ENCODE results near the gene ALPK3.

Gene ALPK3

DNA sequence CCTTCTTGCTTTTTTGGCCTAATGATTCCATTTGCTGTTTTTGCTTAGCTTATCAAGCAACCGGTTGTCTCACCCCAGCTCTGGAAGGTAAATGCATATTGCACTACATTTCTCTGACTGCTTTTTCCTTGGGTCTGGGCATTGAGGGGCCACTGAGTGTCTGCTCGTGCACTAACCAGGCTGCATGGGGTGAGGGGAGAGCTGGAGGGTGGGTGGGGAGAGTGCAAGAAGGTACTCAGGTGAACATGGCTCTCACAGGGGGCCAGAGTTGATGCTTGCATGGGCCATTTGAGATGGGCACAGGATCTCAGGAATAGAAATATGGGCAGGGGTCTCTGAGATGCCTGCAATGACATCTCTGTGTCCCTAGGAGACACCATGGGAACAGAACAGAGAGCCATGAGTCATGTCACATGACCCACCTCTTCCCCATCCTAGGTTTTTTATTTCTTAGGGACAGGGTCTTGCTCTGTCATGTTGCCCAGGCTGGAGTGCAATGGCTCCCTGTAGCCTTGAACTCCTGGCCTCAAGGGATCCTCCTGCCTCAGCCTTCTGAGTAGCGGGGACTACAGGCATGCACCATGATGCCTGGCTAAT, 6.2 kb downstream of the ALPK3 start:
- DNase-seq (ENCODE audit: low spot score), result no peak

GRCh38 chr15:84824260-84825007, 7.3 kb downstream of the ALPK3 start:
- no peak for DNase-seq (ENCODE audit: low spot score)

DNA sequence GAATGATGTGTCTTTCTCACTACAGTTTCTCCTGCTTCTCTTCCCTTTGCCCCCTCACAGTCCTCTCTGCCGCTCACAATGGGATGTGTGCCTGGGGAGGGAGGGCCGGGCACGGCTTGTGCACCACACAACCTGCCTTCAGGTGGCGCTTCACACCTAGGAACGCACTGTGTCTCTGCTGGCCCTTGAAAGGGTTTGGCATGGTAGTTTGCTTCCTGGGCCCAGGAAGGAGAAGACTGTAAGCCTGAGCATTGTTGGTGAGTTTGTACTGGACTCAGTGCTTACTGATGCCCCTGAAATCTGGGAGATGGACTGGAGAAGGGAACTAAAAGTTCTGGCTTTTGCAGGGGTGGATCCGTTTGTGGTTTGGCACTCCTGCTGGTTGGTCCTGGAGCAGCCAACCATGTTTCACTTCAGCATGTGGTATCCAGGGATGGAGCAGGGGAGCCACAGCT, 9.2 kb downstream of the ALPK3 start:
- peak; percentile 42 for DNase-seq (ENCODE audit: low spot score)

GRCh38 chr15:84827246-84827645, 10.1 kb downstream of the ALPK3 start:
- DNase-seq (ENCODE audit: low spot score), result no peak

GRCh38 chr15:84828086-84828908, 11.1 kb downstream of the ALPK3 start:
- DNase-seq (ENCODE audit: low spot score), result no peak

DNA sequence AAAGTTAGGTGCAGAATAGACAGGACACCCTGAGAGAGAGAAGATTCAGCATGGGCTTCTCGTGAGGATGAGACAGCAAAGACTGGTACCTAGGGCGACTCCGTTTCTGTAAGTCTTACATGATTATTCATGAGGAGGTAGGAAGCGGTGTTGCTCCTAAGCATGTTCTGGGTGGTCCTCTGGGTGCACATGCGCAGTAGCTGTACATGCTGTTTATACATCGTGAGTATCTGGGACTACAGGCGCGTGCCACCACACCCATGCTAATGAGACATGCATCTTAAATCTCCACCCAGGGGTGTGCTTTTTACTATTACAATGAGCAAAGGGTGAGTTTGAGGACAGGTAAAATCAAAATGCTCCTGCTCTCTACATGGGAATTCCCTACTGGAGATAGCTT, 12.3 kb downstream of the ALPK3 start:
- DNase-seq (ENCODE audit: low spot score), result no peak

- no peak for DNase-seq (ENCODE audit: low spot score)
Observed at GRCh38 chr15:84830036-84830435, 12.9 kb downstream of the ALPK3 start.

DNA sequence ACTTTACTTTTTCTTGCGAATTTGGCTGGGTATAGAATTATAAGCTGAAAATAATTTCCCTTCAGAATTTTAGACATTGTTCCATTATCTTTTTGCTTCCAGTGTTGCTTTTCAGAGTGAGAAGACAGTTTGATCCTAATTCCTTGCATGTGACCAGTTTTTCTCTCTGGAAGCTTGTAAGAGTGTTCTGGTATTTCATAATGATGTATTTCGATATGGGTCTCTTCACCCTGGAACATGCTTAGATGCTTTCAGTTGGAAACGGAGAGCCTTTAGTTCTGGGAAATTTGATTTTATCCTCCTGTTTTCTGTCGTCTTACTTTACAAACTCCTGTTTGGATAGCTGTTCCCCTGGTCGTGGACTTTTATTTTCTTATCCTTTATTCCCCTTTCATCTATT, 13.9 kb downstream of the ALPK3 start:
- DNase-seq (ENCODE audit: low spot score), result no peak

DNA sequence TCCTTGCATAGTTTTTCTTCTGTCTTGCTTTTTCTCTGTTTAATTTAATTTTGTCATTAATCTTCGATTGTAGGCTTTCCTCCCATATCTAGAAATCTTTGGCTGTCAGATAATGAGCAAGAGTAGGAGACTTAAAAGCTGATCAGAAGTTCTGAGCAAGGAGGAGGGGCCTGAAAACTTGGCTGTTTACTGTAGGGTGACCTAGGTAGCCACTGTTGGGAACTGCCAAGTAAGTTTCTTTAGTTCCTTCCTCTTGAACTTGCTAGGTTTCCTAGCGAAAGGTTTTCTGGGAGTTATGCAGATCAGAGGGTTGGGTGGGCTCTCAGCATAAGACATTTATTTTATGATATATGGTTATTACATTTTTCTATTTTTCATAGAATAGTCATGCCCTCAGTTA, 14.5 kb downstream of the ALPK3 start:
- no peak for DNase-seq (ENCODE audit: low spot score)

DNA sequence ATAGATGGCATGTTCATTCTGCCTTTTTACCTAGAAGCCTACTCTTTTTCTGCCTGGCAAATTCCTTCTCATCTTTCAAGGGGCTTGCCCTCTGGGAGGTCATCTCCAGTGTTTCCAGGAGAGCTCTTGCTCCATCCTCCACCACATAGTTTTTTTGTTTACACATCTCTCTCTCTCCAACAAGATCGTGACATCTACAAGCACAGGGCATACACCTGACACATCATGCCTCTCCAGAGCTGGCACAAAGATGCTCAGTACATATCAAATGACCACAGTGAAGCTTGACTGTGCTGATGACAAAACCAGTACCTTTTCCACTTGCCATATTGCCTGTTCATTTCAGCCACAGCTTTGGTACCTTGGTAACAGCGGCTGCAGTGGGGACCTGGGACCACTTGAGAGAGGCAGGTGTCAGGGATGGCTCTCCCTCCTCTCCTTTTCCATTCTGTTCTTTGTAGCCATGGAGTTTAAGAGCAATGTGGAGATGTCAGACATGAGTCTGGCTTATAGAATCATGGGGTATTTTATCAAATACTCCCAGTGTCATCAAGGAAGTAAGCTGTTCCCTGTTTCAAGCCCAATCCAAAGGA, 15.4 kb downstream of the ALPK3 start:
- no peak for DNase-seq (ENCODE audit: low spot score)

DNA sequence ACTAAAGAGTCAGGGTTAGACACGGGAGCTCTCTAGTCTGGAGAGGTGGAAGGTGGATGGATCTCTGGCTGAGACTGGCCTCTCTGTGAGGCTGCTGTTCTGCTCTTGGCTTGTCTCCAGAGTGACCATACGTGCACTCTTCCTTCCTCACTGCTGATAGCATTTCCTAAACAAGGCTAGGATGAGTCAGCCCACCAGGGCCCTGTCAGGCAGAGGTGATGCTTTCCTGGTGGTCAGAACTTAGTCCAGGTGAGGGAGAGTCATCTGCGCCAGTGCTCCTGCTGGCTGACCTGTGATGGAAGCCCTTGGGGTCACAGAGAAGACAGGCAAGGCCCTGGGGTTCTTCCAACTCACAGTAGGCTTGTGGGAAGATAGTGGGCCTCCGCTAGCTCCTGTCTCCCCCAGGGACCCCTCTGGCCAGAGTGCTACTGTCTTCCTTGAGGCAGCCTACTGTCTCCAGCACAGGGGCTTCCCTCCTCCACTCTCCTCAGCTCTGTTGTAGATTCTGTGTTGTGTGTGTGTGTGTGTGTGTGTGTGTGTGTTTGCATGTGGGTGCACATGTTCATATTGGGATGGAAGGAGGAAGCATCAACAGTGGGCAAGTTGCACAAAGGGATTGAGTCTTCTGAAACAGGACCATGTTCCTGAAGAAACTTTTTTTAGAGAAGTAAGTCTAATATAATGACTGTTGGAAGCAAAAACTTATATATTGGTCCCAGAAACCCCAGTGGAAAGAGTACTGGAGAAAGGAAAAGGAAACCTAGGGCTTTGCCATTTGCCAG, 16.5 kb downstream of the ALPK3 start:
- DNase-seq (ENCODE audit: low spot score), result no peak

GRCh38 chr15:84834229-84834955, 17.2 kb downstream of the ALPK3 start:
- no peak for DNase-seq (ENCODE audit: low spot score)

DNA sequence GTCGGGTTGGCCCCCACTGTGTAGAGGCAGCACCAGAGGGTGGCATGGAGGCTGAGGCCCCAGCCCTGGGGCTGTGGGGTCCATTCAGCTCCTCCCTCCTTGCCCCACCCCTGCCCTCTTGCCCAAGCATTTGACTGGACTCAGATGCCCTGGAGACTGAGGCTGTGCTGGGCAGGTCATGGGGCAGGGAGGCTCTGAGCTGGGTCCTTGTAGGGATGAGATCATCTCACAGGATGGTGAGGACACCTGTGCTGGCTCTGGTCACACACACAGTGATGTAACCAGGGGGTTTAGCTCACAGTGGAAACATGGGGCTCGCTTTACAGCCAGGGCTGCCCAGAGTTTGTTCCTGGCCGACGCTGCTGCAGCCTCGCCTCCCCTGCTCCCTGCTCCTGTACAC, 17.8 kb downstream of the ALPK3 start:
- DNase-seq (ENCODE audit: low spot score), result no peak

- no peak for DNase-seq (ENCODE audit: low spot score)
Observed at GRCh38 chr15:84835661-84836337, 18.6 kb downstream of the ALPK3 start.

GRCh38 chr15:84836844-84837243, 19.7 kb downstream of the ALPK3 start:
- DNase-seq (ENCODE audit: low spot score), result no peak

DNA sequence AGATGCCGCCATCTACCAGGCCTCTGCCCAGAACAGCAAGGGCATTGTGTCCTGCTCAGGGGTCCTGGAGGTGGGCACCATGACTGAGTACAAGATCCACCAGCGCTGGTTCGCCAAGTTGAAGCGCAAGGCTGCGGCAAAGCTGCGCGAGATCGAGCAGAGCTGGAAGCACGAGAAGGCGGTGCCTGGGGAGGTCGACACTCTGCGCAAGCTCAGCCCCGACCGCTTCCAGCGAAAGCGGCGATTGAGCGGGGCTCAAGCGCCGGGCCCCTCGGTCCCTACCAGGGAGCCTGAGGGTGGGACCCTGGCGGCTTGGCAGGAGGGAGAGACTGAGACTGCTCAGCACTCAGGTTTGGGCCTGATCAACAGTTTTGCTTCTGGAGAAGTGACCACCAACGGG, 22.6 kb downstream of the ALPK3 start:
- DNase-seq (ENCODE audit: low spot score), result no peak

- no peak for DNase-seq (ENCODE audit: low spot score)
Observed at GRCh38 chr15:84840255-84840654, 23.1 kb downstream of the ALPK3 start.

GRCh38 chr15:84840741-84841429, 23.7 kb downstream of the ALPK3 start:
- peak; percentile 90 for DNase-seq (ENCODE audit: low spot score)

GRCh38 chr15:84842781-84843180, 25.6 kb downstream of the ALPK3 start:
- no peak for DNase-seq (ENCODE audit: low spot score)

DNA sequence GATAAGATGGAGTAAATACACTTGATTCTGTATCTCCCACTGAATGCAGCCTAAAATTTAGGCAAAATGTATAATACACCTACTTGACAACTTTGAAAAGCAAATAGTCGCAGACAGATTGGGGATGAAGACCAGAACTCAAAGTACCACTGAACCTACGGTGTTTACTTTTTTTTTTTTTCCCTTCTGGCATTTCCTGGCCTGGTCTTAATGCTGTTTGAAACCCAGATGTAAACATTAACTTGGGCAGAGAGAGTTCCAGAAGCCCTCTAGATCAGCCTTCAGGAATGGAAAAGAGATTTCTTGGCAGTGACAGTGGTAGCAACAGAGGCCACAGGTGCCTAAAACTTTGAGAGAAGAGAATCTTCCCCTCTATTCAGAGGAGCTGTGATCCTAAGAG, 27.8 kb downstream of the ALPK3 start:
- no peak for DNase-seq (ENCODE audit: low spot score)
